ENCODE data around the gene LCN6. TPM values are rescaled to one million over a fixed set of nuclear protein-coding genes. Genes with fewer than 3 reads are reported as not detected.
"Not testable (repeated sequence)": the region's sequence is repeated elsewhere in the genome, so short reads cannot be mapped to it uniquely, and the experiment has no call there.

The LCN6 gene
- total RNA-seq, 1 experiment from 2014 or later = not detected

DNA sequence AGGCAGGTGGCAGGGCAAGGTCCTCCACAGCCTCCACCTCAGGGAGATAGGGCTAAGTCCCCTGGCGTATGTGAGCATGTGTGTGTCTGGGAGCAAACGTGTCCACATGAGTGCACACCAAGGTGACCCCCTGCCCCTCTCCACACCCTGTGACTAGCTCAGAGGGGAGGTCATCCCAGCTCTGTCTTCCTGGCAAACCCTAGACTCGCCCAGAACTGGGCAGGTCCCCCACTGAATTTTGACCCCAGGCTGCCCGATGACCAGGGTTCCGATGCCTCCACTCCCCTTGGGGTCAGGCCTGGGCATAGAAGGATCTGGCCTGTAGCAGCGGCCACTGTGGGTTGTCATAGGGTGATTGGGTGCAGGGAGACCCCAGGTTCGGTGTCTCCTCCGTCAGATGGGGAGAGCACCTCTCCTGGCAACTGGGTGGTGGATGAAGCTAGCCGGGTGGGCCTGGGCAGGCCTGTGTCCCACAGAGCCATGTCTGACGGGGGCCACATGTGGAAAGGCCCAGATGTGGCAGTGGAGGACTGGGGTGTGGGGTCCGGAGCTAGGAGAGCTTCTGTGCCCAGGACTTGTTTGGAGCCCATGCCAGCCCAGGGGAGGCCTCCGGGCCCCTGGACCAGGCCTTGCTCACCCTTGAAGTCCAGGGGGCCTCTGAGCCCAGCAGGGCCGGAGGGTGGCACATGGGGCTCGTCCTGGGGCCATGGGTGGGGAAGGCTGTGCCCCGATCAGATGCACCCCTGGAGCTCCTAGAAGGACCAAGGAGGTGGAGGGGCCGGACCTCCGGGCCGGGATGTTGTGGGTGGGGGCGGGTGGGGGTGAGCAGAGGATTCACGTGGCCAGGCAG is 29.8 kb downstream of the LCN6 start:
- in situ Hi-C loops (cut with HindIII; ENCODE audit: low sequenced_read_pairs) = no loop called here
- no peak for DNase-seq (ENCODE audit: low spot score)

DNA sequence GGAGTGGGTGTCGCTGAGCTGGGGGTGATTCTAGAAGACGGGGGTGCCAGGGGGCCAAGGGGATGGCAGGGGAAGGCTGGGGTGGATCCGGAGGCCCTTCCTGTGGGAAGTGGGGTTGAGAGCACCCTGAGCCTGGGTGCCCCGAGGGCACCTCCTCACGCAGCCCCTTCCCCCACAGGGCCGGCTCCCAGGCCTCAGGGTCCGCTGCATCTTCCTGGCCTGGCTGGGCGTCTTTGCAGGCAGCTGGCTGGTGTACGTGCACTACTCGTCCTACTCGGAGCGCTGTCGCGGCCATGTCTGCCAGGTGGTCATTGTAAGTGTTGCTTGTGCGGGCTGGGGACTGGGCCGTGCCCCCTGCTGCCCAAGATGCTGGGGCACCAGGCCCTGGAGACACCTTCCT is 30.9 kb downstream of the LCN6 start:
- in situ Hi-C loops (cut with HindIII; ENCODE audit: low sequenced_read_pairs) = no loop called here
- no peak for DNase-seq (ENCODE audit: low spot score)

DNA sequence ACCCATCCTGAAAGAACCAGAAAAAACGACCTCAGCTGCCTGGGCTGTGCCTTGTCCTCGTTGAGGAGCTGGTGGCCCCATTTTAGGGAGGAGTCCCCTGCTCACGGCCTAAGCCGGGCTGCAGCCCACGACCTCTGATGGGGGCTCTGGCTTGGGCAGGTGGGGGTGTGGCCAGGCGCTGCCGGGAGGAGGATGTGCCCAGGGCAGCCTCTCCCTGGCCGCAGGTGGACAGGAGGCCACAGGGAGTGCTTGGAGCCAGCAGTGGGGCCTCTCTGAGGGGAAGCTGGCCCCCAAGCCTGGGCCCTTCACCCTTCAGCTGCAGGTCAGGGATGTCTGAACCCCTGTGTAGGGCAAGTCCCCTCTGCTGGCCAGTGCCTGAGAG is 33.4 kb downstream of the LCN6 start:
- no peak for DNase-seq (ENCODE audit: low spot score)
- in situ Hi-C loops (cut with HindIII; ENCODE audit: low sequenced_read_pairs) = no loop called here

DNA sequence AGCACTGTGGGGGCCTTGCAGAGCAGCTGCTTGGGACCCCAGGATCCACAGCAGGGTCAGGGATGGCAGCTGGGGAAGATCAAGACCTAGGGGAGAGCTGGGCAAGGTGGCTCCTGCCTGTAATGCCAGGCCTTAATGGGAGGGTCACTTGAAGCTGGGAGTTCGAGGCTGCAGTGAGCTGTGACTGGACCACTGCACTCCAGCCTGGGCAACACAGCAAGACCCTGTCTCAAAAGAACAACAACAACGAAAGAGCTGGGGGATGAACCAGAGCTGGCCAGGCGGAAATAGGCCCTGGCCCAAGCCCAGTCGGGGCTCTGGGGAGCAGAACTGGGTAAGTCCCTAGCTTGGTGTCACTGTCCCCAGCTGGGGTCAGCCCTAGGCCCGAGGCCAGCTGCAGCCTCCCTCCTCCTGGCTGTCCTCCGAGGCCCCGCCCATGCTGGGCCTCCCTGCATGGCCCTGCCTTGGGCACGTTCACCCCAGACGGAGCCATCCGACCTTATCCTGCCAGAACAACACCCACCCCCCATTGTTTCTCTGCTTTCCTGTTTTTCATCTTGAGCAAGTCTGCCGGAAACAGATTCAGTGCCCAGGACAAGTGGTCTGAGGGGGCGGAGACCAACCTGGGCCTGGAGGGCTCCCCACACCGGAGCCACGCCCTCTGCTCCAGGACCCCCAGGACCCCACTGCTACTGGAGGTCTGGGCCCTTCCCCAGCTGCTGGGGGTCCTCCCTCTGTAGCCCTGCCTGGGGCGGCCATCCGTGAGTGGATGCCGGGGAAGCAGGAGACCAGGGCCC is 34.0 kb downstream of the LCN6 start:
- no peak for DNase-seq (ENCODE audit: low spot score)
- in situ Hi-C loops (cut with HindIII; ENCODE audit: low sequenced_read_pairs) = no loop called here

DNA sequence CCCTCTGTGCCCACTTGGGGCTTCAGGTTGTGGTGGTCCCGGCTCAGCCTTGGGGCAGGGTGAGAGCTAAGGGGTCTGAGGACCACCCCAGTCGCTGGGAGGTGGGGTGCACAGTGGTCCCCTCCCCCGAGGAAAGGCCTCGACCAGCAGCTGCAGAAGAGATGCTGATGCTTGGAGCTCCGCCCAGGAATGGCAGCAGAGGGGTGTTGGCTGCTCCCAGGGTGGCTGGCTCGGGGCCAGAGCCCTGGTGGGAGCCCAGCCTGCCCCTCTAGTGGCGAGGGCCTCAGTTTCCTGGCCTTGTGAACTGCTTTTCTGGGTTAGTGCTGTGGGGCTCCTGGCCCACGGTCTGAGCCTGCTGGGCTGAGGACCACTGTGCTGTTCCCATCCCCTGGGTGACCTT is 34.8 kb downstream of the LCN6 start:
- in situ Hi-C loops (cut with HindIII; ENCODE audit: low sequenced_read_pairs) = no loop called here
- no peak for DNase-seq (ENCODE audit: low spot score)

DNA sequence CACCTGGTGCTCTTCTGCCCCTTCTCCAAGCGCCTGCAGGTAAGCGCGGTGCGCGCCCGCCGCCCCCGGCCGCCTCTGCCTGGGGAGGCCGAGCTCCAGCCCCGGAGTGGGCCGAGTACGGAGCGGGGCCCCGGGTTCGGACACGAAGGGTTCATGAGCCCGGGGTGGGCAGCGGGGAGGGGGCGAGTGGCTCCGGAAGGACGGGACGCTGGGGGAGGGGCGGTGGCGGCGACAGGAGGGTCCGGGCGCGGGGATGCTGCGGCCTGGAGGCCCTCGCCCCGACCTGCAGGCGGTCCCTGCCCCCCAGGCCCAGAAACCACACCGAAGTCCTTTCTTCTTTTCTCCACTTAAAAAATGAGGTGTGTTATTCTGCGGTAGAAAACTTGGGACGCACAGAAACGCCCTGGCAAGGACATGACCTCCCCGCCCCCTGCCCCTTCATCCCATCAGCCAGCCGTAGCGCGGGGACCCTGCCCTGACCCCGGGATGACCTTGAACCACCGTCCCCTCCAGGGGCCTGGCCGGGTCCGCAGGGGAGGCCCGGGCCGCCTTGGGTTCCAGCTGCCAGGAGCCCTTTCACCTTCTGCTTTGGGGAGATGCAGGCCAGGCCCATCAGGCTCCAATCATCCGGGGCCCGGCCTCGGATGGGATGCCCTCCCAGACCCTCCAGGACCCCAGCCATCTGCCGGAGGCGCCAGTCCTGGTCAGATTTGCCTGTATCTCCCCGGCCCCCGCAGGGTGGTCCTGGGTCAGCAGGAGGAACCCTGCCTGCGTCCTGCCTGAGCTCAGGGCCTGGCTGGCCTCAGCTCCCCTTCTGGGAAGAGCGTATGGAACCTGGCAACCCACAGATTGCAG is 35.4 kb downstream of the LCN6 start:
- in situ Hi-C loops (cut with HindIII; ENCODE audit: low sequenced_read_pairs) = no loop called here
- no peak for DNase-seq (ENCODE audit: low spot score)

DNA sequence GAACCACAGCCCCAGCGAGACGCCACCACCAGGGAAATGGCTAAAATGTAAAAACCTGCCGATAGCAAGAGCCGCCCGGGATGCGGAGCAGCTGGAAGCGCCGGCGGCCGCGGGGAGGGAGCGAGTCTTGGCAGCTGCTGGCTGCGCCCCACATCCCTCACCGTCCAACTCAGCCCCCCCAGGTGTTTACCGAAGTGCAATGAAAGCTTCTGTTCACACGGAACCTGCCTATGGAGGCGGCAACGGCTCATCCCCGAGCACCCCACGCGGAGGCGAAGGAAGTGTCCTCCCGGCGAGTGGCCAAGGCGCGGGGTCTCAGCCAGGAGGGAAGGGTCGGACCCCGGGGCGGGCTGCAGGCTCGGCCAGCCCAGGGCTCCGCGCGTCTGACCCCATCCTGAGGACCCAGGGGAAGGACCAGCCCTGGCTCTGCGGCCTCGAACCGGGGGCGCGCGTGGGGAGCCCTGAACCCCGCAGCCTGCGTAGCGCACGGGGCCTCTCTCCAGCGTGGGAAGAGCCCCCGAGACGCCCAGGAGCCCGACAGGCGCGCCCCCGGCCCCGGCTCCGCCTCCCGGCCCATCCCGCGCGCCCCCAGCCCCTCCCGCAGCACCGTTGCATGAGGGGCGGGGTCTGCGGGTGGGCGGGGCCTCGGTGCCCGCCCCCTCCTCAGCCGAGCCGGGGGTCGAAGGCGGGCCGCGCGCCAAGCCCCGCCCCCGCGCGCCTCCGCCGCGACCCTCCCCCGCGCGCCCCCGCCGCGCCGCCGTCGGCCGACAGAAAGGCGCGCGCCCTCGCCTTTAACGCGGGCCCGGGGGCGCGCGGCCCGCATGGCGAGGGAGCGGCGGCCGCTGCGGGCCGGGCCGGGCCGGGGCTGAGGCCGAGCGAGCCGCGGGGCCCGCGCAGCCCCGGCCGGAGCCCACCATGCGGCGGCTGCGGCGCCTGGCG is 36.3 kb downstream of the LCN6 start, which contains the start of gene DIPK1B:
Gene DIPK1B (plus strand): TSS at position 822 of the 939 bp plus-strand sequence. CDS start 94 bp downstream, at position 916.
- no peak for DNase-seq (ENCODE audit: low spot score)
- in situ Hi-C loops (cut with HindIII; ENCODE audit: low sequenced_read_pairs) = no loop called here

DNA sequence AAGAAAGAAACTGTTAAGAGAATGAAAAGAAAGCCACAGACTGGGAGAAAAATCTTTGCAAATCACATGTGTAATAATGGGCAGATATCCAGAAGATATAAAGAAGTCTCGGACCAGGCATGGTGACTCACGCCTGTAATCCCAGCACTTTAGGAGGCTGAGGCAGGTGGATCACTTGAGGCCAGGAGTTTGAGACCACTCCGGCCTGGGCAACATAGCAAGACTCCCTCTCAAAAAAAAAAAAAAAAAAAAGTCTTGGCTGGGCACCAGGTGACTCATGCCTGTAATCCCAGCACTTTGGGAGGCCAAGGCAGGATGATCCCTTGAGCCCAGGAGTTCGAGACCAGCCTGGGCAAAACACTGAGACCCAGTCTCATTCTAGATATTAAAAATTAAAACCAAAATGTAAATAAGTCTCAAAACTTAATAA is 37.1 kb downstream of the LCN6 start:
- DNase-seq (ENCODE audit: low spot score); in situ Hi-C loops (cut with HindIII; ENCODE audit: low sequenced_read_pairs): not testable (repeated sequence)

DNA sequence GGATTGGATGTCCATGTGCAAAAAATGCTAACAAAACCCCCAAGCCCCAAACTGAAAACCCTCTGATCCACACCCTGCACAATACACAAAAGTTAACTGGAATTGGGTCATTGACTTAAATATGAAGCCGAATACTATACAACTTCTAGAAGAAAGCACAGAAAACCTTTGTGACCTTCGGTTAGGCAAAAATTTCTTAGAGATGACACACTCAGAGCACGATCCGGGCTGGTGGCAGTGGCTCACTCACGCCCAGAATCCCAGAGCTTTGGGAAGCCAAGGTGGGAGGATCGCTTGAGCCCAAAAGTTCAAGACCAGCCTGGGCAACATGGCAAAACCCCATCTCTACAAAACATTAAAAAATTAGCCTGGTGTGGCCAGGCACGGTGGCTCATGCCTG is 37.8 kb downstream of the LCN6 start:
- in situ Hi-C loops (cut with HindIII; ENCODE audit: low sequenced_read_pairs) = no loop called here
- DNase-seq (ENCODE audit: low spot score) = no peak

DNA sequence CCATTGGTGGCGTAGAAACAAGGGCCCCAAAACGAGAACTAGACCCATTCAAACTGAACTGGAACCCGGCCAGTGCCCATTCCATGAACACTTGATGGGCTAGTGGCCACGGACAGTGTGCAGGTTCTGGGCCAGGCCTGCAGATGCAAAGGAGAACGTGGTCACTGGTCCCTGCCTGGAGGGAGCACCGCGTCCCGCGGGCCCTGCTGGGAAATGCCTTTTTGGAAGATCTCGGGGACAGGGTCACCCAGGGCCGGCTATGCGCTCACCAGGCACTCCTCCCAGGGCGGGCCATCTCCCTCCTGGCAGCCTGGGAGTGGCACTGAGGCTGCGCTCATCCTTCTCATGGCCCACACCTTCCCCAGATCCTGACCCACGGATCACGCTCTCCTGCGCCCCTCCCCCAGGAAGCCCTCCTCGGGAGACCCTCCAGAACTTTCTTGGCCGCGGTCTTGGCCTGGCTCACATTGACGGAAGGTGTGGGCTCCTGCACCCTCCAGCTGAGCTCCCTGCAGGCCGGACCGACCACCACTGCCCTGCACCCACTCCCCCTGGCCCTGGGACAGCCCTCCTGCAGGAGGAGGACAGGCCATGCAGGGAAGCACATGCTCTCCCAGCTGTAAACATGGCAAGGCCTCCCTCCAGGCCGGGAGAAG is 38.7 kb downstream of the LCN6 start:
- DNase-seq (ENCODE audit: low spot score) = no peak
- in situ Hi-C loops (cut with HindIII; ENCODE audit: low sequenced_read_pairs) = no loop called here

DNA sequence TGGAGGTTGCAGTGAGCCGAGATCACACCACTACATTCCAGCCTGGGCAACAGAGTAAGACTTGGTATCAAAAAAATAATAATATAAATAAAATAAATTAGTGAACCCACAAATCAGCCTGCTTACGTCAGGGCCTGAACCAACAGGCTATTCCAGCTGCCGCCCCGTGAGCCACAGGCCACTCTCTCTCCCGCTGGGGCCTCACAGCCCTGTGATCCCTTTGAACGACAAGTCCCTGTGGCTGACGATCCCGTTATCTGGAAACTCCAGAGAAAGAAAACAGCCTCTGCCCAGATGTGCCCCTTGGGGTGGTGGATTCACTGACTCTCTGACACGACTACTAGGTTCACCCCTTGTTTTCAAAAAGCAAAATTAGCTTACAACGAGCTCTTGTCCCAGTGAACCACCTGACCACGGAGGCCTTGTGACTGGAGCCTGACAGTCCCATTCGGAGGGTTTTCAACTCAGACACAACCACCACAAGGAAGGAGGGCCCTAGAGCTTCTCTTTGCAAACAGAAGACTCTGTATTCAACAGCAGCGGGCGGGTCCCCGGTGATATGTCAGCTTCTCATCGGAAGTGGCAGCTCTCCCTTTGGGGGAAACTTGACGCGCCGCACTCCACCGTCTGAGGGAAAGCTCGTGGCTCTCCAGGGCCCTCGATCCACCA is 40.3 kb downstream of the LCN6 start:
- in situ Hi-C loops (cut with HindIII; ENCODE audit: low sequenced_read_pairs) = no loop called here
- DNase-seq (ENCODE audit: low spot score) = no peak

DNA sequence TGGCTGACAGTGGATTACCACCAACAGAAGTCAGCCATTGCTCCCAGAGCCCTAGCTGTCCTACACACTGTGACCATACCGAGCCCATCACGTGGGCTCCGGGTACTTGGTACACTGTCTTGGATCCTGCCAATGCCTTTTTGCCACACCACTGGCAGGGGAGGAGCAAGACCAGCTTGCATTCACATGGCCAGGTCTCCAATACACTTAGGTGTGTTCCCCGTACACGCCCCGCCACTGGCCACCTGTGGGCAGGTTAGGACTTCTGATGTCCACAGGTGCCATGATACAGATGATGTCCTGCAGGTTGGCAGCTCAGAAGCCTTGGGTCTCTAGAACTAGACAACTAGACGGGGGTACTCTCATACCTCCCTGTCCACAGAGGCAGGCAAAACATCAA is 41.3 kb downstream of the LCN6 start:
- no peak for DNase-seq (ENCODE audit: low spot score)
- in situ Hi-C loops (cut with HindIII; ENCODE audit: low sequenced_read_pairs) = no loop called here

DNA sequence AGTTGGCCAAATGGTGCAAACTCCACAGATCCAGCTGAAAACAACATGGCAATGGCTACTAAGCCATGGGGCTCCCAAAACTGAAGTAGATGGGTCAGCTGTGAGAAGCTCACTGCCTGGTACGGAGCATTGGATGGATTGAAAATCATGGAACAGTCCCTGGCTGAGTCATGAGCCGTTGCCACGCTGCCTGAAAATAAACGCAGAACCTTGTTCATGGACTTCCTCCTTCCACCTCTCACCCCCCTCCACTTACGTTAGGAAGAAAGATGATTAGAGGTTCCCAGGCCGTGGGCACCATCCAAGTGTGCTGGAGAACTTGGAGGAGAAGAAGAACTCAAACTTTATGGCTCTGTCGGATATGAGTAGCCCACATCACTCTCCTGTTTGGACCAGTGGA is 42.8 kb downstream of the LCN6 start:
- DNase-seq (ENCODE audit: low spot score) = no peak
- in situ Hi-C loops (cut with HindIII; ENCODE audit: low sequenced_read_pairs) = no loop called here

DNA sequence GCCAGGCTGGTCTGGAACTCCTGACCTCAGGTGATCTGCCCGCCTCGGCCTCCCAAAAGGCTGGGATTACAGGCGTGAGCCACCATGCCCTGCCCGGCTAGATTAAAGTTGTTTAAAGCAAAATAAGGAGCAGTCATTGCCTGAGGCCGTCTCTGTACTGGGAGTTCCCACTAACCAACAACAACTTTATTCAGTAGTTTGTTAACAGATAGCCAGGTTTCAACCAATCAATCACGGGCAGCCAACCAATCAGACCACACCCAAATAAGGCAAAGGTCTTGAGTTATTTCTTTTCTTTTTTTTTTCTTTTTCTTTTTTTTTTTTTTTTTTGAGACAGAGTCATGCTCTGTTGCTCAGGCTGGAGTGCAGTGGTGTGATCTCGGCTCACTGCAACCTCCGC is 43.6 kb downstream of the LCN6 start:
- DNase-seq (ENCODE audit: low spot score); in situ Hi-C loops (cut with HindIII; ENCODE audit: low sequenced_read_pairs): not testable (repeated sequence)

DNA sequence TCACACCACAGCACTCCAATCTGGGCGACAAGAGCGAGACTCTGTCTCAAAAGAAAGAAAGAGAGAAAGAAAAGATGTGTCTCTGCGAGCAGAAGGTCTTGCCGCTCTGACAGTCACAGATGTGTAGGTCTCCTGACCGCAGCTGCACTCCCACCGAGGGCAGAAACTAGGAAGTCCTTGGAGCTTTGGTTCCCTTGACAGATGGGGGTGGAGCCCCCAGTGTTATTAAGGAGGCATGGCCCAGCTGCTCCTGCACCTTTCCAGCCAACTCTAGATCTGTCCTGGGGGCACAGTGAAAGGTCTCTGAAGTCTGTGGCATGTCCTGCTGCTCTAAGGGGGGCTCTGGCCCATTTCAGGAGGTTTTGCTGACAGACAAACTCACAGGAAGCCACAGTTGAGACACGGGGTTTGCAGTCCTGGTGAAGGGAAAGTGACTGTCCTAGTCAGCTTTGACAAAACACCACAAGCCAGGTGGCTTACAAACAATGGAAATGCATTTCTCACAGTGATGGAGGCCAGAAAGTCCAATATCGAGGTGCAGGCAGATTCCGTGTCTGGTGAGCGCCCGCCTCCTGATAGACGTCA is 45.0 kb downstream of the LCN6 start:
- no peak for DNase-seq (ENCODE audit: low spot score)
- in situ Hi-C loops (cut with HindIII; ENCODE audit: low sequenced_read_pairs) = no loop called here

DNA sequence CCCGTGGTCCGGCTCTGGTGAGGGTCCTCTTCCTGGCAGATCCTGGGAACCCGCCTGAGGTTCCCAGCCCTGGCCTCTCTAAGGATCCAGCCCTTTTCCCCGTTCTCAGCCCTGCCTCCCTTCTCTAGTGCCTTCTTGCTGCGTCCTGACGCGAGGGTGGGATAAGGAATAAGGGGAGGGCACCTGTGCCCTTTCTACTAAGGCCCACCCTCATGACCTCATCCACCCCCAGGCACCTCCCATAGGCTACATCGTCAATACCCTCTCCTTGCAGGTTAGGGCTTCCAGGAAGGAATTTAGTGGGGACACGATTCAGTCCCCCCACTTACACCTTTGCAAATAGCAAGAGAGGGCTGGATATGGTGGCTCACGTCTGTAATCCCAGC is 46.7 kb downstream of the LCN6 start:
- in situ Hi-C loops (cut with HindIII; ENCODE audit: low sequenced_read_pairs) = no loop called here
- DNase-seq (ENCODE audit: low spot score) = no peak

DNA sequence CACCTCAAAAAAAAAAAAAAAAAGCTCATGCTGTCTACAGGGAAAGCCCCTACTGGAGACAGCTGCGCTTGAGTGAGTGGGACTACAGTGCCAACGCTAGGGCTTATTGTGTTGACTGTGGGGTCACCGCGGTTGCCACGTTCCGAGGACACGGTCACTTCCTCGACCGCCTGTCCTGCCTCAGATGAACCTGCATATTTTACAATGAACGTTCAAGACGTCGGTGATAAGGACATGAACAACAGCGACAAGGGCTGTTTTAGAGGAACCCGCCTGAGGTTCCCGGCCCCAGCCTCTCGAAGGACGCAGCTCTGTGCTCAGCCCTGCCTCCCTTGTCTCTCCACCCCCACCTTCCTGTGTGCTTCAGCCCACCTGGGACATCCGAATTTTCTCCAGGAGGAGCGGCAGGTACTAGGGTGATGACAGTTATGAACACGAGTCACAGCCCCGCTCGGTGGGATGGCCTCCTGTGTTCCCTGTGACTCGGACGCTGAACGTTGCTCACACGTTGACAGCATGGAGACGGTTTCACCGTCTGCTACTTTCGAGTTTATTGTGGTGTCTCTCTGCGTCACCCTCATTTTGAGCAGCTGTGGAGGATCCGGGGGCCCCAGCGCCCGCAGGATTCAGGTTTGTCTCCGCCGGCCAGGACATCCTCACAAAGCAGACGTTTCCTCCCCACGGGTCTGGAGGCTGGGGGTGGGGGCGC is 47.2 kb downstream of the LCN6 start:
- DNase-seq (ENCODE audit: low spot score) = no peak
- in situ Hi-C loops (cut with HindIII; ENCODE audit: low sequenced_read_pairs) = no loop called here

Data from G401 (cell line).